Measurements from ENCODE around the gene SMAD3.
"Not testable (repeated sequence)": the region's sequence is repeated elsewhere in the genome, so short reads cannot be mapped to it uniquely, and the experiment has no call there.

SMAD3 gene

DNA sequence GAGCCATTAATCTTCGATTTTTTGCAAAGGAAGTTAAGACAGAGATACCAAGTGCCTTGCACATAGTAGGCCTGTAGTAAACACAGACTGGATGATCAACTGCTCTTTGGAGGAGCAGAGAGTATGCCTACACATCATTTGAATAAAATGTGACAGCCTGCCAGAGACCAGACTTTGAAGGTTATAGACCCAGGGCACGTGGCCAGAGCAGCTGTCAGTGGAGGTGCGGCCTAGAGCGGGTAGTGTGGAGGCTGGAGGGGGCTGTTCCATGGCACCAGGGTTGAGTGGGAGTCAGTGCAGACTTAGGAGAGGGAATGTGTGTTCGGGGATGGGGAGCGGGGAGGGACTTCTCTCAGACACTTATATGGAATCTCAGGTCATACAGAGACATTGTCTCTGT lies 80.8 kb downstream of the SMAD3 start:
- DNase-seq, result no peak

DNA sequence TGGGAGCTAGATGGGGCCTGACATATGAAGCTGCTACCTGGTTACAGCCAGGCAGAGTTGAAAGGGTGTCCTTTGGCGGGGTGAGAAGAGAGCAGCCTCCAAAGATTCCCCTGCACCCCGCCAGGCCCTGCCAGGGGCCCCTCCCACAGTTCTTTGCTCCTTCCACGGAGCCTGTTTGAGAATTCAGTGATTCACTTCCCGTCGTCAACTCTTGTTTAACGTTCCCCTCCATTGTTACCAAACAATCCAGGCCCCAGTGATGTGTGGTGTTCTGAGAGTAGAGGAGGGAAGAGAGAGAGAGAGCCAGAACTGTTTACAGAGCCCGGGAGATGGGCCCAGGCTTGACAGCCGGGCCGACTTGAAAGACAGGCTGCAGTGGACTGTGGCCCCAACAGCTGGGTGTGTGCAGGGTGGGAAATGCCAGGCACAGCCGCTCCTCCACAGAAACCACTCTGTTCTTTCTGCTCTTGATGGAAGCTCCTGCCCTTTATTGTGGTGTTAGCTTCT lies 81.5 kb downstream of the SMAD3 start:
- DNase-seq, result peak; percentile 13

DNA sequence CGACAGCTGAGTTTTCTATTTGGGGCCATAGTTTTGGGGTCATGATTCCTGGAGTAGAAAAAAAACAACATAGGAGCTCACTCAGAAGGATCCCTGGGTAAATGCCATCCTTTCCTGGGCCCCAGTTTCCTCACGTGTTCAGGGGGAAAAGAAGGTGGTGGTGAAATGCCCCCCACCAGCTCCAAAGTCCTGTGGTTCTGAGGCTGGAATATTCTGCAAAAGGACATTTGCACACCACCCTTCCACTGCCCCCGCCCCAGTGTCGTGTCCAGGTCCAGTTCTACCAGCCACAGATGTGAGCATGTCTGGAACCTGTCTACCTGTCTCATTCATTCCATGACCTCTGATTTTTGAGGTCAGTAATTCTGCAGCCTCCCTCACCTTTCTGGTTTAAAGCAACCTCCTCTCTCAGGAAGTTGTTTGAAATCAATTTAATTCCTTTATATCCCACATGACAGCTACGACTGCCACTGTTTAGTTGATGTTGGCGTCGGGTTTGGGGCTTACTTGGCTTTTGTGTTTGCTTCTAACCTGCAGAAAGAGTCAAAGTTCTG lies 82.1 kb downstream of the SMAD3 start:
- no peak for DNase-seq

- DNase-seq, result no peak
Observed at GRCh38 chr15:67148196-67148701, 82.8 kb downstream of the SMAD3 start.

GRCh38 chr15:67149068-67149772 lies 83.8 kb downstream of the SMAD3 start:
- DNase-seq, result no peak

- no peak for DNase-seq
Observed at GRCh38 chr15:67149773-67150022, 84.3 kb downstream of the SMAD3 start.

DNA sequence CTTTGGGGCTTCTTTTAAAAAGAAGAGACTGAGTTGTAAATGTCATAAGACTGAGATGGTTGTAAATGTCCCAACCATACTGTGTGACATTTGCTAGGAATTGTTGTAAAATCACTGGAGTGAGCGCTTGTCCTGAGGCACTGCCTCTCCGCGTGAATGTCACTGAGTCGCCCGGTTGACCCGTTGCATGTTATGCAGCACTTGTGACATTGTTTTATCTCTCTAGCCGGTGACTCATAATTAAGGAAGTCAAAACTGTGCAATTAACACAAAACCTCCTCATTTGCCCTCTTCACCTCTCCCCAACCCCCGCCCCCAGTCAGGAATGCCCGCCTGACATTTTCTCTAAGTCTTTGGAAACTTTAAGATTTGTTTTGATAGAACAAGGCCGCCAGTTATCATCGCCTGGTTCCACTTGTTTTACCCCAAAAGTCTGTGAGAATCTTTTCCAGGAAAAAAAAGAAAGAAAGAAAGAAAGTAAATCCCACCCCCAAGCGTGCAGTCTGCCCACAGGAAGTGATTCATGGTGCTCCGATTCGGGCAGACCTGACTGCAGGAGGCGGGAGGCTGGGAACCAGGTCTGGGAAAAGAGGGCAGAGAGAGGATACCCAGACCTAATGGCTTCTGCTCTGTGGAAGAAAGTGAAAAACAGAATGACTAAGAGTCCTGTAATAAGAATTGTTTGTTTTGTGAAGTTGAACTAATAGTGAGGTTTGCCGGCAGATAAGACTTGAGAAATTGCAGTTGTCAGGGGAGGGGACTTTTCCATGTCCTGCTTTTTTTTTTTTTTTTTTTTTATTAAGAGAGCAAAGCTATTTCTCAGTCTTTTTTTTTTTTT lies 84.8 kb downstream of the SMAD3 start:
- DNase-seq, result no peak

GRCh38 chr15:67152429-67152828 lies 87.0 kb downstream of the SMAD3 start:
- DNase-seq, result no peak

DNA sequence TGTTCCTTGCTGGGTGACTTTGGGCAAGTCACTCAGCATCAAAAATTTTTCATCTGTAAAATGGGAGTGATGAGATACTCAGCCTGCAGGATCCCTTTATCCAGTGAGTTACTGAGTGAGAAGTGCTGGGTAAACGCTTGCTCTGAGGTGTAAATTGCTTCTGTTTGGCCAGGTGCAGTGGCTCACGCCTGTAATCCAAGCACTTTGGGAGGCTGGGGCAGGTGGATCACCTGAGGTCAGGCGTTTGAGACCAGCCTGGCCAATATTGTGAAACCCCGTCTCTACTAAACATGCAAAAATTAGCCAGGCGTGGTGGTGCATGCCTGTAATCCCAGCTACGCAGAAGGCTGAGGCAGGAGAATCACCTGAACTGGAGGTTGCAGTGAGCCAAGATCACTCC lies 87.6 kb downstream of the SMAD3 start:
- not testable (repeated sequence) for DNase-seq

DNA sequence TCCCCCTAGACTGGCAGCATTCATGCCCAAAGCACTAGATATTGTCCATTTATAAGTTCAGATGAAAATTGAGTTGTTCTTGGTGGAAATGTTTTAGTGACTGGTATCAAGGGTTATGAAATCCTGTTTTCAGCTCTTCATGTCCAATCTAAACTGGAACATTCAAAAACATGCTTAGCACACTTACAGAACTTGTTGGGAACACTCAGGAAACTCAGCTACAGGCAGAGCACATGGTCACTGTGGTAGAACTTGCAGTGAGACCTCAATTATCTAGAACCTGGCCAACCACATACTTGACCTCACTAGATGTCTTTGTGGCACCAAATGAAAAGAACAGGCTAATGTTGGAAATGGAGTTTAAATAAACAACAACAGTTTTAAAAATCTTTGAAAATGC lies 88.8 kb downstream of the SMAD3 start:
- no peak for DNase-seq

- DNase-seq, result no peak
Observed at GRCh38 chr15:67156426-67156825, 91.0 kb downstream of the SMAD3 start.

DNA sequence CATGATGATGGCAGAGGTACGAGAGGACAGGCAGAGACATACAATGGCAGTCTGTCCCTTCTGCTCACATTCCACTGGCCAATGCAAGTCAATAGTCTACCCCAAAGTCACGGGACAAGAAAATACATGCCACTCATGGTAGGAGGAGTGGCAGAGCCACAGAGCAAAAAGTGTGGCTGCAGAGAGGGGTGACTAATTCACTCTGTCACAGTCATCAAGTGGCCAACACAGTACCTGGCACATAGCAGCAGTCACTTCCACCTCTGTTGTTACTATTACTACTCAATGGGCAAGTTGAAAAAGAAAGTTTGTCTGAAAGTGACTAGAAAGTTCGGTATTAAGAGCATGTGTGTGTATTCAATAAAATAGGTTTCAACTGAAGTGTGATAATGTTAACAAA lies 91.4 kb downstream of the SMAD3 start:
- no peak for DNase-seq

DNA sequence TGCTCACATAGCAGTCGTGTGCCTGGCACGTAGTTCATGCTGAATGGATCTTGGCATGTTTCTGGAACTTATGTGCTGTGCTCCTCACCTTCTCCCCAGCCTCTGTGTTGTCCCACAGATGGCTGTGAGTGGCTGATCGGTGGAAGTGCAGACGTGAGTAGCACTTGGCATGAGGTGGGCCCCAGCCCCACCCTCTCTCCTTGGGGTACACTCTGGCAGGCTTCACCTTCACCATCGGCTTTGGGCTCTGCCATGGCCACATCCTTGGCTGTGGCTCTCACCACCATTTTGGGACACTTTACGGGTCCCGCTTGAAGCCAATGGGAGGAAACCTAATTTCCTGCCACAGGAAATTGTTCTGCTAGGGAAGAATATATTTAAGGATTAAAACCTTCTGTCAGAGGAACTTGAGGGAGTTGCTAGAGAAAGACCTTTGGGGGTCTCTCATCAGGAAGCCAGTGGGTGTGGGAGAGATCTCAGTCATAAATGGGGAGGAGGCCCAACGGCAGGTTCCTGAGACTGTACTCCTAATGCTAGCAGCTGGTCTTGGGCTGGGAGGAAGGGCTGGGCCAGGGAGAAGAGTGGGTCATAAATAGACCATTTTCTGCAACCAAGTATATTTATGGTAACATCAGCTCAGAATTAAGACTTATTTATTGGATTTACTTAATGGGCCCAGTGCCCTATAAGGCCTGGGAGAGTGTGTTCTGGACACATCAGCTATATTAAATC lies 92.3 kb downstream of the SMAD3 start:
- no peak for DNase-seq

DNA sequence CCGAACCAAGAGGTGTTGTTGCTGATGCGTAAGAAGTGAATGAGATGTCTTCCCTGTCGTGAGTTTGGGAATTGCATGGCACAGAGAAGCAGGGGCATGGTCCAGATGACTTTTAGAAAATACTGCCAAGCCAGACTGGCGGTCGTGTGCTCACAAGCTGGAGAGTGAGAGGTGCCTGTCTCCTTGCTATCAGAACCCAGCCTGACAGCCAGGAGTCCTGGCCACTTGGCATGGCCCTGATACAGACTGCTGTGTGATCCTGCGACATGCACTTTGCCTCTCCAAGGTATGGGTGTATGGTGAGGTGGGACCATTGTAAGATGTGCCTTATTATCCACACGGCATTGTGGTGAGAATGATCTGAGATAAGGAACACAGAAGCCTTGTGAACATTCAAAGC lies 93.0 kb downstream of the SMAD3 start:
- no peak for DNase-seq

- DNase-seq, result no peak
Observed at GRCh38 chr15:67161412-67161811, 96.0 kb downstream of the SMAD3 start.

- no peak for DNase-seq
Observed at GRCh38 chr15:67161881-67162280, 96.5 kb downstream of the SMAD3 start.

DNA sequence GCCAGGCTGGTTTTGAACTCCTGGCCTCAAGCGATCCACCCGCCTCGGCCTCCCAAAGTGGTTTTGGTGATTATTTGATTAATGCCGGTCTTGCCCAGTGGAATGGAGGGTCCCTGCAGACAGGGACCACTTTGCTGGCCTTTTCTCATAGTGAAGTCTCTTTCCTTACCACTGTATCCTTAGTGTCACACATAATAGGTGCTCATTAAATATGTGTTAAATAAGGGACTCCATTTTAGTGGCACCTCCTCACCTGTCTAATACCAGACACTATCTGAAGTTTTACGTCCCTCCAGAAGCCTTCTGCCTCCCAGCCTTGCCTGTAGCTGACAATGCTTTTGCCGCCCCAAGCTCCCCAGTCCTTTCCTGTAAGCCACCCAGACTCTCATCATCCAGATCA lies 97.8 kb downstream of the SMAD3 start:
- no peak for DNase-seq

DNA sequence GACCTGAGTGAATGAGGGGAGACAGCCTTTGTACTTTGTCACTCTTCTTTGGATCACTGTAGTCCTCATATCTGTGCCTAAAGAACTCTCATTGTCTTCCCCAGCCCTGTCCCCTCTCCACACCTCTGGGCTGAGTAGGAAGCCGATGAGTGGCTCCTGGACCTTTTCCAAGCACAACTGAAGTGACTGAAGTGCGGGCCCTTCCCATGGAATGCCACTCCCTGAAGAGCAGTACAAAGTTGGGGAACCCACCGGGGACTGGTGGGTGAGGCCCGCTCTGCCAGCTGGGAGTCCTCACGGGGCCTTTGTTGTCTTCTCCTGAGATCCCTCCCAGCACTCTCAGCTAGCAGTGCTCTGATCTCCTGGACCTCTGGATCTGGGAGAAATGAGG lies 99.0 kb downstream of the SMAD3 start:
- DNase-seq, result no peak

- no peak for DNase-seq
Observed at GRCh38 chr15:67164811-67165253, 99.4 kb downstream of the SMAD3 start.

- no peak for DNase-seq
Observed at GRCh38 chr15:67165254-67166253, 100.2 kb downstream of the SMAD3 start.

GRCh38 chr15:67166280-67167009 lies 101.0 kb downstream of the SMAD3 start:
- DNase-seq, result no peak

Measured in NCI-H526 treated with DMSO at 0.1 percent for 48 hours (cell line).